ENCODE measurements around the gene MYDGF.
"Not testable (repeated sequence)": the region's sequence is repeated elsewhere in the genome, so short reads cannot be mapped to it uniquely, and the experiment has no call there.

The MYDGF gene

DNA sequence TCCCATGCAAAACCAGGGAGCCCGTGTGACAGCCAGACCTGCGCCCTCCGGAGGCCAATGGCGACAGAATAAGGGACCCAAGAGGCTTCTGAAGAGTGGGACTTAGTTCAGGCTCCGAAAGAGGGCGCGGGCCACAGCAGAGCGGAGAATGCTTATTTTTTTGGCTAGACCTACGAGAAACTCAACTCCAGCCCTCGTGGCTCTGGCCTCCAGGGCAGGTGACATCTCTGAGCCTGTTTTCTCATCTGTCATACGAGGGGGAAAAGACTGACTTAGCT, 30.5 kb upstream of the MYDGF start:
- no peak for DNase-seq (ENCODE audit: low read depth in 2 of 2)

- DNase-seq (ENCODE audit: low read depth in 2 of 2), result no peak
Observed at GRCh38 chr19:4699826-4700692, 29.9 kb upstream of the MYDGF start.

DNA sequence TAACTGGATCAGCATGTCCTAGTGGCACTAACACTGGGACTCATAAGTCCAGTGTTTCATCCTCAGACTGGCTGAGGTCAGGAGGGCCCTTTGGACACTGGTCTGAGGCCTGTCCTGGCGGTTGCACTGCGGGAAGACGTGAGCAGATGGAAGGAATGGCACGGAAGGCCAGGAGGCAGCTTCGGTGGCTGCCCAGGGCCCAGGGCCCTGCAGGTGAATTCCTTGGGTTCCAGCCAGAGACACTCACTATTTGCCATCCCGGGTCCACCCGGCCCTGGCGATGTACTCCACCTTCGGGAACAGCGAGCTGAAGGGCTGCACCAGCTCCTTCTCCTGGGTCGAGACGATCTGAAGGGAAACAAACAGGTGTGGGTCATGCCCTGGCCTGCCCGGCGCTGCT, 27.2 kb upstream of the MYDGF start:
- no peak for DNase-seq (ENCODE audit: low read depth in 2 of 2)

DNA sequence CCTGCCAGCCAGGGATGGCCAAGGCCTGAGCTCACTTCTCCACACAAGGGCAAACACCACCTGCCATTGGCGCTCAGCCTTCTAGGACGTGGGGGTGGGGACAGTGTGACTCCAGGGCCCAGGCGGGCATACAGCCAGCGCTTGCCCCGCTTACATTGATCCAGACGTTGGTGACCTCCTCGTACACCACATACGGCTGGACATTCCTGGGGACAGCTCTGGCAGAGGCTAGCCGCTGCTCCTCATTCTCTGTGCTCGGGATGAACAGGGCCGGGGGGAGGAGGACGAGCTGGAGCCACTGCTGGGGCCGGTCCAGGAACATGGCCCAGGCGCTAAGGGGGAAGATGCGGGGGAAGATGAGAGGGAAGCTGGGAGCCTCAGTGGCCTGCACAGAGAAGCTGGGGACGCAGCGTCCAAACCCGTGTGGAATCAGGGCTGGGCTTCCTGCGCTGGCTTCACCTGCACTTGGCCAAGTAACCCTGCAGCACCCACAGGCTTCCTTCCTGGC, 25.1 kb upstream of the MYDGF start:
- DNase-seq (ENCODE audit: low read depth in 2 of 2), result no peak

- no peak for DNase-seq (ENCODE audit: low read depth in 2 of 2)
Observed at GRCh38 chr19:4694211-4694987, 24.3 kb upstream of the MYDGF start.

DNA sequence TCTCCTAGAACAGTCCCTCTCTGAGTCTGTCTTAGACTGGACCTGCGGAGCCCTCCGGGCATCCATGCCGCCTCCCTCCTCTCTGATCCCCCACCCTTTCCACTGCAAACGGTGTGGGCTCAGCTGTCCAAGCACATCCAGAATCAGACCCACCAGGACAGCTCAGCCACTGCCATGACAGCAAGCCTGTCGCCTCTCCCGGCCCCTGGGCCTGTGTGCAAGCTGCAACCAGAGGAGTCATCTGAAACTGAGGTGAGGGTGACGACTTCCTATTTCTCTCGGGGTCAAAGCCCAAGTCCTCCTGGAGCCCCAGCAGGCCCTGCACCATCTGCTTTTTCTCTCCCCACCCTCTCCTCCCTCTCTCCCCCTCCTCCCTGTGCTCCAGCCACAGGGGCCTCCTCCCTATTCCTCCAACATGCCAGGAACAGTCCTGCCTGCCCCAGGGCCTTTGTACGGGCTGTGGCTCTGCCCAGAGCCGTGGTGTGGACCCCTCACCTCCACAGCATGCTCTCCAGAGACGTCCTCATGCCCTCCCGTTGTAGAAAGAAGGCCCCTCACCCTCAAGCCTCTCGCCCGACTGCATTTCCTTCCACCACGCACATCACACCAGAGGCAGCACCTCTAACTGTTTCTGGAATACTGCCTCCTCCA, 23.5 kb upstream of the MYDGF start:
- no peak for DNase-seq (ENCODE audit: low read depth in 2 of 2)

DNA sequence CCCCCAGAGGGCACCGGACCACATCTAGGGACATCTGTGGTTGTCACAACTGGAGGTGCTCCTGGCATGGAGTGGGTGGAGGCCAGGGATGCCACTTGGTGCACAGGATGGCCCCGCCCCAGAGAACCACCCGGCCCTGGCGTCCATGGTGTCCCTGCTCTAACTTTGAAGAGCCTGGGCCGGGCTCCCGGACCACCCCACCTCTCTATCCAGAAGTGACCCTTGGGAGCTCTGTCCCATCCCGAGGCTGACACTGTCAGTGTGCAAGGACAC, 22.9 kb upstream of the MYDGF start:
- no peak for DNase-seq (ENCODE audit: low read depth in 2 of 2)

- DNase-seq (ENCODE audit: low read depth in 2 of 2), result no peak
Observed at GRCh38 chr19:4692251-4693077, 22.3 kb upstream of the MYDGF start.

GRCh38 chr19:4691373-4691772, 21.2 kb upstream of the MYDGF start:
- no peak for DNase-seq (ENCODE audit: low read depth in 2 of 2)

DNA sequence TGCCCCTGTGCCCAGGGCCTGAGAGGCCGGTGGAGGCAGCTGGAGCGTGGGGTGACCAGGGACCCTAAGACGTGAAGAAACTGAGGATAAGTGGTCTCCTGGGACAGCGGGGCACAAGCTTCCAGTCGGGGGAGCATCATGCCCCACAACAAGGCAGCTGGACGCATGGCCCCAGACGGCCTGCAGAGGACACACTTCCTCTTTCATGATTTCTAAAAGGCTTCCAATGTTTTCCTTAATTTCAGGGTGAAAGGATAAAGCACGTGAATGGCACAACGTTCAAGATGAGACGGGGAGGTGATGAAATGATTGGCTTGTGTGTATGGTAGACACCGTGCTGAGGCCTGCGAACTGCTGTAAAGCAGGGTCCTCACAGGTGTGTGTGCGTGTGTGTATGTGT, 20.2 kb upstream of the MYDGF start:
- DNase-seq (ENCODE audit: low read depth in 2 of 2), result no peak

DNA sequence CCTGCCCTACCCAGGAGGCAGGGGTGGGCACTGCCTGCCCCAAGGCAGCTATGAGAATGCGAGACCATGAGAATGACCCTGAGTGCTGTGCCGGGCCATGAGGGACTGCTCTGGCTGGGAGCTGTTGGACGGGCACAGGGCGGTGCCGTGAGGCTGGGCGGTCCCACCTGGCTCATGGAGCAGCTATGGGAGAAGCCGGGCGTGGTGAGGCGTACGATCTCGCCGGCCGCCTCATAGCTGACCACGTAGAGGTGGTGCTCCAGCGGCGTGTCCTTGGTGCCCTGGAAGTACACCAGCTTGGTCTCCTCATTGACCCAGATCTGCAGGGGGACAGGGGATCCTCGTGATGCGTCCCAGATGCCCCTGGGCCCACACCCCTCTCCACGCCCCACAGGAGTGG, 19.3 kb upstream of the MYDGF start:
- no peak for DNase-seq (ENCODE audit: low read depth in 2 of 2)

DNA sequence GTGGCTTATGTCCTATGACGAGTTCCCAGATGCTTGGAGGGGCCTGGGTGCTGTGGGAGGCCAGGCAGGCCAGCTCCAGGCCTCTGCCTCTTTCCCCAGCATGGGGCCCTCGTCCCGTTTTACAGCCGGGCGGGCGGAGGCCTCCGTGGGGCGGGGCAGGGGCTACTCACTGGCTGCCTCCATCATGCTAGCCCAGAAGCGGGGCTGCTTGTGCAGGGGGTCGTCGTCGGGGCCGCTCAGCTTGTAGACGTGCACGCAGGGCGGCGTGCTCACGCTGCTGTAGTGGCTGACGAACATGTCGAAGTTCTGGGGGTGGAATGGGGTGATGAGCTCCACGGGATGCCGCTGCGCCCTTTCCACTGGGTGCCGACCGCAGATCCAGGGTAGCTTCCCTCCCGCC, 18.4 kb upstream of the MYDGF start:
- DNase-seq (ENCODE audit: low read depth in 2 of 2), result no peak

DNA sequence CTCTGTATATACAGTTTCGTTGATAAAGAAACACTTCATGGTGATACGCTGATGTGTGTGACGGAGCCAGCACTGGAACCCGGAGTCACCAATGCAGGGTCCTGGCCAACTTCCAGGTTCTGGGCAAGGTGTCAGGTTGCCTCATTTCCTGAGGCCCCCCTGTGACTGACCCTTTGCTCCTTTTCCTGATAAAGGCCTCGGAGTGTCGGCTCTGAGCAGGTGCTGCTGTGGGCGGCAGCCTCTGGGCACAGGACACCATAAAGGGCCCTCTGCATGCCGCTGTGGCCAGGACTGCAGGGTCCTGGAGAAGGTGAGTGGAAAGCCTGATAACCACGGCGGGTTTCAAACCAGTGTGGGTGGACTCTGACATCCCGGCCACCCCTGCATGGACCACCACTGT, 17.3 kb upstream of the MYDGF start:
- no peak for DNase-seq (ENCODE audit: low read depth in 2 of 2)

DNA sequence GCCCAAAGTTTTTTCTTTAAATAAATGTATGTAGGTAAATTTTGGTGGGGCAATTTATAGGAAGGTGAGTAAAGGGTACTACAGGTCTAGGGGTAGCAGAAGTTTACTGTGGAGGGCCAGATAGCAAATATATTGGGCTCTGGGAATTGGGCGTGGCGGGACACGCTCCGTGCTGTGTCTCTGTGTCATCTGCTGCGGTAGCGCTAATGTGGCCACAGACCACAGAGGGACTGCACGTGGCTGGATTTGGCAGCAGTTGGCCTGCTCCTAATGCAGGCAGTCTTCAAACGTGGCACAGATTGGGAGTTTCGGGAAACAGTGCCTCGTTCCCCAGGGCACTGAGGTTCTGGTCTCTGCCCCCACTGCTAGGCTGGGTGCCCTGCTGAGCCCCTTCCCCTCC, 16.6 kb upstream of the MYDGF start:
- no peak for DNase-seq (ENCODE audit: low read depth in 2 of 2)

DNA sequence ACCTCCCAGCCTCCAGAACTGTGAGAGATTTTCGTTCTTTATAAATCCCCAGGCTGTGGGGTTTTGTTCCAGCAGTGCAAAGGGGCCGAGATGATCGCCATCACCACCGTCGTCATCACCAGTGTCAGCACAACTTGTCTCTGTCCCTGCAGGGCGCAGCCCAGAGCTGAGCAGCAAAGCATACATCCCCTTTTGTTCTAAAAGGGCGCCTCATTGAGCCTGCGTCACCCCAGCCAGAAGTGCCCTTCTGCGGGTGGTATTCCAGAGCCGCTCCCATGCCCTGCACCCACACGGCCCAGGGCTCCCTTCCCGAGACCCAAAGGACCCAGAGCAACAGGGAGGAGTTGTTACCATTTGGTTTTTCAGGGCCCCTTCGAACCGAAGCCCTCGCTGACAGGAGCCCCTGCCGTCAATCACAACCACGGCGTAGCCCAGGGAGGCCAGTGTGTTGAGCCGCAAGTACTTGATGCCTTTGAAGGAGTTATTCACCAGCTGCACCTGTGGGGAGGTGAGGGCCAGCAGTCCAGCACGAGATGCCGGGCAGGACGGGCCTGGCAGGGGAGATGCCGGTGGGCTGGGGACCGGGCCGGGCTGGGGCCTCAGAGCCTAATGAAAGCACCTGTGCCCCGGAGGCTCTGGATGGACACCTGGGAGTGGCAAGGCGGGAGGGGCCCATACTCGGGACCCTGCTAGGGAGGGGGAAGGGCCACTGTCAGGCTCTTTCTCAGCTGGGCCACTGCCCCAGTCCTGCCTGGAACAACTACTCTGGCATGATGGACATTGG, 14.4 kb upstream of the MYDGF start:
- no peak for DNase-seq (ENCODE audit: low read depth in 2 of 2)

GRCh38 chr19:4682417-4683200, 12.5 kb upstream of the MYDGF start:
- DNase-seq (ENCODE audit: low read depth in 2 of 2), result no peak

DNA sequence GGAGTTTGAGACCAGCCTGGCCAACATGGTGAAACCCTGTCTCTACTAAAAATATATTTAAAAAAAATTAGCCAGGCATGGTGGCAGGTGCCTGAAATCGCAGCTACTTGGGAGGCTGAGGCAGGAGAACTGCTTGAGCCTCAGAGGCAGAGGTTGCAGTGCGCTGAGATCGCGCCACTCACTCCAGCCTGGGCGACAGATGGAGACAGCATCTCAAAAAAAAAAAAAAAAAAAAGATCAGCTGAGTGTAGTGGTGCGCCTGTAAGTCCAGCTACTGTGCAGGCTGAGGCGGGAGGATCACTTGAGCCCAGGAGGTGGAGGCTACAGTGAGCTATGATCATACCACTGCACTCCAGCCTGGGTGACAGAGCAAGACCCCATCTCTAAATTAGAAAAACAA, 9.9 kb upstream of the MYDGF start:
- DNase-seq (ENCODE audit: low read depth in 2 of 2), result not testable (repeated sequence)

- no peak for DNase-seq (ENCODE audit: low read depth in 2 of 2)
Observed at GRCh38 chr19:4678881-4679790, 9.0 kb upstream of the MYDGF start.

- DNase-seq (ENCODE audit: low read depth in 2 of 2), result no peak
Observed at GRCh38 chr19:4676955-4677731, 7.0 kb upstream of the MYDGF start.
